Activated CD4-positive, alpha-beta memory T cell treated with anti-CD3 and anti-CD28 coated beads for 36 hours (primary cell): ENCODE measurements around the gene CALM3. TPM values are rescaled to one million over a fixed set of nuclear protein-coding genes. Genes with fewer than 3 reads are reported as not detected.
"Not testable (repeated sequence)": the region's sequence is repeated elsewhere in the genome, so short reads cannot be mapped to it uniquely, and the experiment has no call there.

Source experiments
- CTCF ChIA-PET: fragments of 350-600 bp; sonication (Branson Sonifier 250); formaldehyde crosslinking; loops from one replicate; lab custom pipeline; 2021; ENCODE audit warnings: antibody characterized with exemption, inconsistent platforms; lab: Charles Lee
- POLR2A ChIA-PET: fragments of 350-600 bp; sonication (Branson Sonifier 250); formaldehyde crosslinking; loops from one replicate; lab custom pipeline; 2021; ENCODE audit warnings: antibody characterized with exemption; lab: Charles Lee
- DNase-seq: peaks from one replicate; pipeline ENCODE4 v3.0.0-alpha.2; 2020
- H3K27ac Mint-ChIP-seq: one replicate; pipeline ENCODE4 v1.8.0; 2021; ENCODE audit warnings: mixed read lengths
- H3K27me3 Mint-ChIP-seq: one replicate; pipeline ENCODE4 v1.8.0; 2021; ENCODE audit warnings: mixed read lengths
- H3K36me3 Mint-ChIP-seq: one replicate; pipeline ENCODE4 v1.8.0; 2021; ENCODE audit warnings: mixed read lengths
- H3K4me1 Mint-ChIP-seq: one replicate; pipeline ENCODE4 v1.8.0; 2021; ENCODE audit warnings: low read depth, mixed read lengths
- H3K4me3 Mint-ChIP-seq: one replicate; pipeline ENCODE4 v1.8.0; 2021; ENCODE audit warnings: mild to moderate bottlenecking, mixed read lengths
- H3K9me3 Mint-ChIP-seq: one replicate; pipeline ENCODE4 v1.8.0; 2021; ENCODE audit warnings: mixed read lengths
- intact Hi-C: fragments of 100-400 bp; cut with micrococcal nuclease; formaldehyde crosslinking; loops from one replicate; pipeline ENCODE4 v1.15.1; 2023
- total RNA-seq, 2 experiments: library from RNA; stranded (reverse); gene quantifications; one replicate each; pipeline ENCODE4 v1.2.3, GENCODE V29; 2021

The CALM3 gene
- total RNA-seq: 100 to 1,000 TPM; 410 to 425 TPM

DNA sequence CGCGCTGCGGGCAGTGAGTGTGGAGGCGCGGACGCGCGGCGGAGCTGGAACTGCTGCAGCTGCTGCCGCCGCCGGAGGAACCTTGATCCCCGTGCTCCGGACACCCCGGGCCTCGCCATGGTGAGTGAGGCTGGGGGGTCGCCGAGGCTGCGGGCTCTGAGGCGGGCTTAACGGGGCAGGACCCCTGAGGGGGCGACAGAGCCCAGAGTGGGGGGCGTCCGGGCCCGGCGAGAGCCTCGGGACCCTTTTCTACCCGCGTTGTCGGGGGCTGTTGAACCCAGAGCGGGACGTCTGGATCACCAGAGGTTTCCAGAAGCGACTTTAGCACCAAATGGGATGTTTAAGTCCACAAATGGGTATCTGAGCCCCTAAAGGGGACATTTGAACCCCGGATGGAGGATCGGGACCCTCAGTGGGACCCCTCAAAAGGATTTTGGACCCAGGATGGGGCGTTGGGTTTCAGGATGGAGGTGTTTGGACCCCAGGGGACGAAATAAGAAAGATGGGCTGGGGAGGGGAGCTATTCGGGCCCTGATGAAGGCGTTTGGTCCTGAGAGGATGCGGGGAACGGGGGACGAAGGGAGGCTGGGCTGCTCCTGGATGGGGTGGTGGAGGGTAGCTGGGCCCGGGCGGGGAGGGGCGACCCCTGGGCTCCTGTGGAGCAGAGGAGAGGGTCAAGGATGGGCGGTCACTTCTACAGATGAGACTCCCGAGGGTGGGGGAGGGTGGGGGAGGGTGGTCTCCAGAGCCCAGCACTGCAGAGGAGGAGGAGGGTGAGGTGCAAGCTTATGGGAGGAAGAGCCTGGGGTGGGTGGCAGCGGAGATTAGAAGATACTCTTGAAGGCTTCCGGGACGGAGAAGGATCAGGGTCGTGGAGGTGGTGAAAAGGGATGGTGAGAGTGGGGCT, at the start of gene CALM3:
CALM3 (plus strand) TSS at position 13 of the 907 bp plus-strand sequence; CDS start at position 118, 105 bp downstream.
- peaks cover 10% of the 10 kb centered on the region for H3K9me3 Mint-ChIP-seq
- intact Hi-C loops: loop anchor here (1.0 to 5.0 kb wide), 4 partner anchors 15 to 115 kb away; partner anchors contain the start of gene PRKD2
- DNase-seq: peak; percentile 39
- peaks cover 31% of the 10 kb centered on the region for H3K4me1 Mint-ChIP-seq
- H3K36me3 Mint-ChIP-seq: peaks cover 26% of the 10 kb centered on the region
- CTCF ChIA-PET: interaction anchor here (0.6 to 4.2 kb wide), 14 partner anchors 10 to 186 kb away, joined by 3 to 40 read pairs (median 4); partner anchors contain the start of gene DACT3
- peak within 1 kb of the TSS; percentile 100 for H3K27ac Mint-ChIP-seq
- no peaks in the 10 kb centered on the region for H3K27me3 Mint-ChIP-seq
- POLR2A ChIA-PET: interaction anchor here (0.6 to 4.1 kb wide), 13 partner anchors 10 to 184 kb away, joined by 3 to 50 read pairs (median 6); partner anchors contain the start of genes DACT3 and FKRP
- H3K4me3 Mint-ChIP-seq: peak within 1 kb of the TSS; percentile 95

DNA sequence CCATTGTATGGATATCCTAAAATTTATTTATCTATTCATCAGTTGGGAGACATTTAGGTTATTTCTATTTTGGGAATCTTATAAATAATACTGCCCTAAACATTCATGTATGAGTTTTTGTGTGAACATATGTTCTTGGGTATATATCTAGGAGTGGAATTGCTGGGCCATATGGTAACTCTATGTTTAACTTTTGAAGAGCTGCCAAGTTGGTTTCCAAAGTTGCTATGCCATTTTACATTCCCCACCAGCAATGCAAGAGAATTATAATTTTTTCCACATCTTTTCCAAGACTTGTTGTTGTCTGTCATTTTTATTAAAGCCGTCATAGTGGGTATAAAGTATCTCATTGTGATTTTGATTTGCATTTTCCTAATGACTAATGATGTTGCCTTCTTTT, 48.2 kb upstream of the CALM3 start:
- peaks cover 6% of the 10 kb centered on the region for H3K27me3 Mint-ChIP-seq
- H3K4me1 Mint-ChIP-seq: no peaks in the 10 kb centered on the region
- CTCF ChIA-PET: no interaction called here
- intact Hi-C loops: no loop called here
- H3K36me3 Mint-ChIP-seq: peaks cover 3% of the 10 kb centered on the region
- H3K27ac Mint-ChIP-seq: no peak overlapping the region
- POLR2A ChIA-PET: no interaction called here
- no peak for DNase-seq
- no peak overlapping the region for H3K4me3 Mint-ChIP-seq
- H3K9me3 Mint-ChIP-seq: peaks cover 34% of the 10 kb centered on the region

DNA sequence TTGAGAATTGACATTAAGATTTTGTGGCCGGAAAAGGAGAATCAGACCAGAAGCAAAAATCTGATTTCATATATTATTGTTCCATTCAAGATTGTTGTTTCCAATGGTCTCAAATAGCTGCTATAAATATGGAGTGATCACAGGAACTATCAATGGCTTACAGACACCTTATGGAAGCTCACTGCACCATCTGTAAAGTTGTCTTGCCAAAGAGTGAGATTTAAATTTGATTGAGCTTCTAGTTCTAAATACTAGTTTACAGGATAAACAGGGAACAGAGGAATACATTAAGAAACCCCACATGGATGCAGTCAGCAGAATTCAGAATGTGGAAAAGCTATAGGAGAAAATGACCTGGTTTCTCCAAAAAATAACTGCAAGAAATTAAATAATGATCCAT, 47.0 kb upstream of the CALM3 start:
- no peak for DNase-seq
- peaks cover 3% of the 10 kb centered on the region for H3K36me3 Mint-ChIP-seq
- ChIA-PET POLR2A (no interaction called here), CTCF (interaction anchor here (0.9 to 1.4 kb wide), 3 partner anchors 11 to 37 kb away, joined by 4 to 7 read pairs (median 5); no protein-coding TSS in a partner anchor)
- H3K27me3 Mint-ChIP-seq: peaks cover 6% of the 10 kb centered on the region
- no peaks in the 10 kb centered on the region for H3K4me1 Mint-ChIP-seq
- H3K27ac Mint-ChIP-seq: no peak overlapping the region
- peaks cover 34% of the 10 kb centered on the region for H3K9me3 Mint-ChIP-seq
- H3K4me3 Mint-ChIP-seq: no peak overlapping the region
- intact Hi-C loops: no loop called here

DNA sequence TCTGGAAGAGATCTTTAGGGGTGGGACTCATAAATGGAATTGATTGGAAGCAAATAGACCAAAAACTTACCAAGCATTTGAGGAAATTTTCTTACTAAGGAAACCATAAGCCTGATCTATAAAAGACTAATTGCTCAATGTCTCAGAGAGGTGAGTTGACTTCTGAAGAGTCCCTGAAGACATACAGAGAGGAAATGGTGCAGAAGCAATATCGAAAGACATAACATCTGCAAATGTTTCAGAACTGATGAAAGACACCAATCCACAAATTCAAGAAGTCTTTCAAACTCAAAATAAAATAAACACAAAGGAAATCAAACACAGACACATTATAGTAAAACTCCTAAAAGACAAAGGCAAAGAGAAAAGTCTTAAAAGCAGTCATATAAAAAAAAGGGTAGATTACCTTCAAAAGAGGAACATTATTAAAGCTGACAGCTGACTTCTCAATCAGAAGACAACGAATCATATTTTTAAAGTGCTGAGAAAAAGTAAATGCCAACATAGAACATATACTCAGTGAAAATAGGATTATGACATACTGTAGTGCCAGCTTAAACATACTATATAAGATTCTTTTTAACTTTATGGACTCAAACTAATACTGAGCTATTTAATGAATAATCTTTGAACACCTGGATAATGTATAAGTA, 45.4 kb upstream of the CALM3 start:
- DNase-seq: no peak
- ChIA-PET CTCF (interaction anchor here (1.0 to 1.5 kb wide), 2 partner anchors 19 to 26 kb away, joined by 3 to 7 read pairs; no protein-coding TSS in a partner anchor), POLR2A (interaction anchor here (0.6 kb wide), 1 partner anchor 14 kb away, joined by 4 read pairs; no protein-coding TSS in a partner anchor)
- no peak overlapping the region for H3K4me3 Mint-ChIP-seq
- H3K27me3 Mint-ChIP-seq: peaks cover 6% of the 10 kb centered on the region
- no peak overlapping the region for H3K27ac Mint-ChIP-seq
- H3K9me3 Mint-ChIP-seq: peaks cover 20% of the 10 kb centered on the region
- peaks cover 3% of the 10 kb centered on the region for H3K36me3 Mint-ChIP-seq
- H3K4me1 Mint-ChIP-seq: no peaks in the 10 kb centered on the region
- intact Hi-C loops: no loop called here

DNA sequence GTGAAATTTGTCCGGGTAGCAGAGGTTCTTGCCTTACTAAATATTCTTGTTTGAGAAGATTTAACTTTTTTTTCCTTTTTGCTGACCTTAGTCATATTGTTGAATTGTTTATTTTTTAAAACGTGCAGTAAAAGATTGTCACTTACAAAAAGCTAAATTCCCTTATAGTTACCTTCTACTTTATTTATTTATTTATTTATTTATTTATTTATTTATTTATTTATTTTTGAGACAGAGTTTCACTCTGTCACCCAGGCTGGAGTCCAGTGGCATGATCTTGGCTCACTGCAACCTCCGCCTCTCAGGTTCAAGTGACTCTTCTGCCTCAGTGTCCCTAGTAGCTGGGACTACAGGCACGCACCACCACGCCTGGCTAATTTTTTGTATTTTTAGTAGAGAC, 44.7 kb upstream of the CALM3 start:
- H3K4me3 Mint-ChIP-seq, H3K27ac Mint-ChIP-seq, H3K27me3 Mint-ChIP-seq, DNase-seq, H3K4me1 Mint-ChIP-seq, intact Hi-C loops, H3K36me3 Mint-ChIP-seq: not testable (repeated sequence)
- H3K9me3 Mint-ChIP-seq: peaks cover 13% of the 10 kb centered on the region
- POLR2A ChIA-PET: interaction anchor here (0.6 kb wide), 1 partner anchor 15 kb away, joined by 4 read pairs; no protein-coding TSS in a partner anchor
- CTCF ChIA-PET: interaction anchor here (1.0 to 1.5 kb wide), 2 partner anchors 19 to 26 kb away, joined by 3 to 7 read pairs; no protein-coding TSS in a partner anchor

DNA sequence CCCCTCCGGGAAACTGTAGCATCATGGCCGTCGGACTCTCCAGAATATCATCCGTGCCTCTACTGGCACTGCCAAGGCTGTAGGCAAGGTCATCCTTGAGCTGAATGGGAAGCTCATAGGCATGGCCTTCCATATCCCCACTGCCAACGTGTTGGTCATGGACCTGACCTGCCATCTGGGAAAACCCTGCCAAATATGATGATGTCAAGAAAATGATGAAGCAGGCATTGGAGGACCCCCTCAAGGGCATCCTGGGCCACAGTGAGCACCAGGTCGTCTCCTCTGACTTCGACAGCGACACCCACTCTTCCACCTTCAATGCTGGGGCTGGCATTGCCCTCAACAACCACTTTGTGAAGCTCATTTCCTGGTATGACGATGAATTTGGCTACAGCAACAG, 41.9 kb upstream of the CALM3 start:
- POLR2A ChIA-PET: no interaction called here
- intact Hi-C loops: no loop called here
- no peak overlapping the region for H3K4me3 Mint-ChIP-seq
- no peak for DNase-seq
- CTCF ChIA-PET: no interaction called here
- peaks cover 3% of the 10 kb centered on the region for H3K4me1 Mint-ChIP-seq
- peaks cover 6% of the 10 kb centered on the region for H3K9me3 Mint-ChIP-seq
- peaks cover under 1% of the 10 kb centered on the region for H3K27me3 Mint-ChIP-seq
- H3K36me3 Mint-ChIP-seq: peaks cover 3% of the 10 kb centered on the region
- no peak overlapping the region for H3K27ac Mint-ChIP-seq

DNA sequence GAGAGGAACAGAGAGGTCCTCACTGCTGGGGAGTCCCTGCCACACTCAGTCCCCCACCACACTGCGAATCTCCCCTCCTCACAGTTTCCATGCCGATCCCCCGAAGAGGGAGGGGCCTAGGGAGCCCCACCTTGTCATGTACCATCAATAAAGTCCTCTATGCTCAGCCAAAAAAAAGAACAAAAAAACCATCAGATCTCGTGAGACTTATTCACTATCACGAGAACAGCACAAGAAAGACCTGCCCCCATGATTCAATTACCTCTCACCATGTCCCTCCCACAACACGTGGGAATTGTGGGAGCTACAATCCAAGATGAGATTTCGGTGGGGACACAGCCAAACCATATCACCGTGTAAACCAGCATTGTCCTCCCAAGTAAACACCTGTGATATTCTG, 41.5 kb upstream of the CALM3 start:
- H3K27me3 Mint-ChIP-seq, DNase-seq, H3K9me3 Mint-ChIP-seq, intact Hi-C loops, H3K4me3 Mint-ChIP-seq, POLR2A ChIA-PET, H3K27ac Mint-ChIP-seq, H3K36me3 Mint-ChIP-seq, H3K4me1 Mint-ChIP-seq, CTCF ChIA-PET: not testable (repeated sequence)

DNA sequence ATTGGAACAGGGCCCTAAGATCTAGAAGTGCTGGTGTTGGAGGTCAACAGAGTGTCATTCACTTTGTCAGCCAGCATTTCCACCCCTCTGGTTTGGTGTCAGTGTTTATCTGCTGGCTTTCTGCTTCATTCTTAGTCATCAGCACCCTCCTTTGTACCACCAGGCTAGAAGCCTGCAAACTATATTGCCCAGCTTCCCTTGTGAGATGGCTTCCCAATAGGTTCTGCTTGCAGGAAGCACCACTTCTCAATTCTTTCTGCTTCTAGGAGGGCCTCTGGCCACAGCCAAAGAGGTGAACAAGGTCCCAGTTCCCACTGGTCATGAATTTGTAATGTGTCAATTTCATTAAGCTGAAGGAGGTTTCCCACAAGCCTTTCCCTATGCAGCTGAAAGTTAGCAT, 36.4 kb upstream of the CALM3 start:
- Mint-ChIP-seq H3K4me3 (no peak overlapping the region), H3K27ac (no peak overlapping the region), H3K9me3 (no peaks in the 10 kb centered on the region), H3K36me3 (no peaks in the 10 kb centered on the region), H3K27me3 (no peaks in the 10 kb centered on the region), H3K4me1 (peaks cover 3% of the 10 kb centered on the region)
- no peak for DNase-seq
- ChIA-PET CTCF (interaction anchor here (1.0 kb wide), 1 partner anchor 36 kb away, joined by 3 read pairs; no protein-coding TSS in a partner anchor), POLR2A (no interaction called here)
- intact Hi-C loops: no loop called here

DNA sequence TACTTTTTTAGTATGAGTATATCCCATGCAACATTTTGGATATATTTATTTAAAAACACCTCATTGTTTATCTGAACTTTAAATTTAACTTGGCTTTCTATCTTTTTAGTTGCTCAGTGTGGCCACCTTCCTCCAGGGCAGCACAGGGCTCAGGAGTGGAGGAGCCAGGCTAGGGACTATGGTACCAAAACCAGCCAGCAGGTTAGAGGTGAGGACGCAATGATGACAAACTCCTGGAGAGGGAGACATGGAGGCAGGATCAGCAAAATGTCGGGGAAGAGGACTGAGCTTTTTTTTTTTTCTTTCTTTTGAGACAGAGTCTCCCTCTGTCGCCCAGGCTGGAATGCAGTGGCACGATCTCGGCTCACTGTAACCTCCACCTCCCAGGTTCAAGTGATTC, 29.6 kb upstream of the CALM3 start:
- intact Hi-C loops: no loop called here
- H3K36me3 Mint-ChIP-seq: no peaks in the 10 kb centered on the region
- H3K9me3 Mint-ChIP-seq: no peaks in the 10 kb centered on the region
- no peak overlapping the region for H3K27ac Mint-ChIP-seq
- POLR2A ChIA-PET: no interaction called here
- peak; percentile 37 for DNase-seq
- CTCF ChIA-PET: interaction anchor here (0.6 to 1.3 kb wide), 4 partner anchors 33 to 91 kb away, joined by 3 to 4 read pairs (median 3); no protein-coding TSS in a partner anchor
- peaks cover 13% of the 10 kb centered on the region for H3K4me1 Mint-ChIP-seq
- H3K4me3 Mint-ChIP-seq: no peak overlapping the region
- H3K27me3 Mint-ChIP-seq: peaks cover 5% of the 10 kb centered on the region

DNA sequence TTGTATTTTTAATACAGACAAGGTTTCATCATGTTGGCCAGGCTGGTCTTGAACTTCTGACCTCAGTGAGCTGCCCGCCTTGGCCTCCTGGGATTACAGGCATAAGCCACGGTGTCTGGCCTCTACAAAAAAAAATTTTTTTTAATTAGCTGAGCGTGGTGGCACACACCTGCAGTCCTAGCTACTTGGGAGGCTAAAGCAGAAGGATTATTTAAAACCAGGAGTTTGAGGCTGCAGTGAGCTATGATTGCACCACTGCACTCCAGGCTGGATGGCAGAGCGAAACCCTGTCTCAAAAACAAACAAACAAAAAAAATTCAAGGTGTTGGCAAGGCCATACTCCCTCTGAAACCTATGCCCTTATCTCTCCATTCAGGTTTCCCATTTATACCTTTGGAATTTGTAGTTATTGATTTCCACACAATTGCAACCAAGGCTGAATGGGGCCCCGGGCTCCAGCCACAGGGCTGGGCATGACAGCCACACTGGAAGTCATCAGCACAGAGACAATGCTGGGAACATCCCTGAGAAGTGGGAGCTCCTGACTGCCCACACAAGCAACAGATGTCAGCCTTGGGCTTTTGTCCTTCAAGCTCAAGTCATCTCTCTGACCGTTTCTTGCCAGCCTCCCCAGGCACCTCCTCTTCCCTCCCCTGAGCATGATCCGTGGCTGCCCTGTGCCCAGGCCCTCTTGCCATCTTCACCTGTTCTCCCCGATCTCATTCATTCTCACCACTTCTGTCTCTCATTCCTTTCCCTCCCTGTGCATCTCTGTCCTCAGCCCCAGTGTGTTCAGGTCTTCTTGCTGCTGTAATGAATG, 27.2 kb upstream of the CALM3 start:
- intact Hi-C loops: no loop called here
- Mint-ChIP-seq H3K36me3 (no peaks in the 10 kb centered on the region), H3K9me3 (no peaks in the 10 kb centered on the region), H3K4me1 (peaks cover 16% of the 10 kb centered on the region), H3K27me3 (peaks cover 7% of the 10 kb centered on the region), H3K27ac (no peak overlapping the region), H3K4me3 (no peak overlapping the region)
- DNase-seq: no peak
- ChIA-PET CTCF (no interaction called here), POLR2A (no interaction called here)

DNA sequence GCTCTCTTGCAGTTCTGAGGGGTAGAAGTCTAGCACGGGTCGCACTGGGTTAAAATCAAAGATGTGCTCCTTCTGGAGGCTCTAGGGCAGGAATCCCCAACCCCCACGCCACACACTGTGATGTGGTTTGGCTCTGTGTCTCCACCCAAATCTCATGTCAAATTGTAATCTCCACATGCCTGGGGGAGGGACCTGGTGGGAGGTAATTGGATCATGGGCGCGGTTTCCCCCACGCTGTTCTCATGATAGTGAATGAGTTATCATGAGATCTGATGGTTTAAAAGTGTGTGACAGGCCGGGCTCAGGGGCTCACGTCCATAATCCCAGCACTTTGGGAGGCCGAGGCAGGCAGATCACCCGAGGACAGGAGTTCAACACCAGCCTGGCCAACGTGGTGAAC, 26.6 kb upstream of the CALM3 start:
- H3K9me3 Mint-ChIP-seq: no peaks in the 10 kb centered on the region
- H3K27ac Mint-ChIP-seq: no peak overlapping the region
- ChIA-PET CTCF (no interaction called here), POLR2A (no interaction called here)
- no peak overlapping the region for H3K4me3 Mint-ChIP-seq
- DNase-seq: peak; percentile 52
- H3K36me3 Mint-ChIP-seq: no peaks in the 10 kb centered on the region
- H3K27me3 Mint-ChIP-seq: peaks cover 7% of the 10 kb centered on the region
- intact Hi-C loops: no loop called here
- H3K4me1 Mint-ChIP-seq: peaks cover 20% of the 10 kb centered on the region
